Astrocyte of the hippocampus (primary cell): ENCODE results near the gene OIP5.
"Not testable (repeated sequence)": the region's sequence is repeated elsewhere in the genome, so short reads cannot be mapped to it uniquely, and the experiment has no call there.

Experiments
- DNase-seq: peaks from one replicate; pipeline ENCODE4 v3.0.0; 2011; ENCODE audit warnings: low read depth, low spot score

The OIP5 gene

DNA sequence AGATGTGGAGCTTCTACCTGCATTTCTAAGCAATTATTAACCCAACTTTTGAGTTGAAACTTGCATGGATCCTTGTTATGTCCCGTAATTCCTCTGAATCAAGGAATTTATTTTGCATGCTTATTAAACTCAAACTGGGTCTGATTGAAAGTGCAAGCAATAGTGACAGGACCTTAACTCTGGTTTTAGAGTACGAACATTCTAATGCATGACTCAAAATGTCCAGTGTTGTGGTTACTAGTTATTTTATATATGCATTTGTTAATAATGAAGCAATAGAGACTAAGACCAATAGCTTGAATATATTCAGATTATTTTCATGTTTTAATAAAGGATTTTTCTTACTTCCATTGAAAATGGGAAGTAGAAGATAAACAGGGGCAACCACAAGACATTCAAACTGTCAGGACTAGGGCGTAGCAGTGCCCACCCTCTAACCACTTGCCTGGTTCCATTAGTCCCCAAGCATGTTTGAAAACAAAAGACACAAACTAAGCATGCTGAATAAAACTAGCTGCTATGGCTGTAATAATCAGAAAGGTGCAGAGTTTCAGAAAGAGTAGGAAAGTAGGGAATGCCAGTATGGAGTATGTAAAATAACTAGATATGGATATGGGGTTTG is 28.1 kb downstream of the OIP5 start:
- DNase-seq, result no peak

DNA sequence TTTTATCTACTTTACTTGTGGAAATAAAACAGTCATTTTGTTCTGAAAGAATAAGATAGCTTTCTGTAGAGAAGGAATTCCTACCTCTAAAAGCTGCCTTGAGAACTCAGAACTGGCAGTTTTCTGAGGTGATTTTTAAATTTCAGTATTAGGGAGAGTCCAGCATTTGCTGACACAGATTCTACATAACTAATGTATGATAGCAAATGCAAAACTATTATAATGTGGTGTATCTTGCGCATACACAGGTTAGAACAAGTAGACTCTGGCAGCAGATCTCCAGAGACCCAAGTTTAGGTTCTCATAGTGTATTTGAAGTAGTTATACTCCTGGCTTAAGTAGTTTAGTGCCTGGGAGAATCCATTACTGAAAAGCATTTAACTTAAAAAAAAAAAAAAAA is 30.8 kb downstream of the OIP5 start:
- no peak for DNase-seq

- not testable (repeated sequence) for DNase-seq
Measured at GRCh38 chr15:41301139-41301538, 31.3 kb downstream of the OIP5 start.

DNA sequence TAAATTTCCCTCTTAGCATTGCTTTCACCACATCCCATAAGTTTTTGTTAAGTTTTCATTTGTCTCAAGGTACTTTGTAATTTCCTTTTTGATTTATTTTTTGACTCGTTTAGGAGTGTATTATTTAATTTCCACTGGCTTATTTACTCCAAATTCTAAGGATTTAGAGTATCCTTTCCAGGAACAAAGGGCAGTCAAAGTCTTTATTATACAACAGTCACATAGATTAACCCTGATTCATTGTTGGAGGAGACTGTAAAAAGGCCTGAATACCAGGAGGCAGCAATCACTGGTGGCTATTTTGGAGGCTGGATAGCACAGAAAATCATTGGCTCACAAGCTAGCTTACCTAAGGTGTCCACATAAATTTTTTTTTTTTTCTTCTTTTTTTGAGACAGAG is 39.9 kb downstream of the OIP5 start:
- DNase-seq, result no peak

- DNase-seq, result no peak
Measured at GRCh38 chr15:41291065-41291631, 41.2 kb downstream of the OIP5 start.

- no peak for DNase-seq
Measured at GRCh38 chr15:41289953-41290352, 42.4 kb downstream of the OIP5 start.

DNA sequence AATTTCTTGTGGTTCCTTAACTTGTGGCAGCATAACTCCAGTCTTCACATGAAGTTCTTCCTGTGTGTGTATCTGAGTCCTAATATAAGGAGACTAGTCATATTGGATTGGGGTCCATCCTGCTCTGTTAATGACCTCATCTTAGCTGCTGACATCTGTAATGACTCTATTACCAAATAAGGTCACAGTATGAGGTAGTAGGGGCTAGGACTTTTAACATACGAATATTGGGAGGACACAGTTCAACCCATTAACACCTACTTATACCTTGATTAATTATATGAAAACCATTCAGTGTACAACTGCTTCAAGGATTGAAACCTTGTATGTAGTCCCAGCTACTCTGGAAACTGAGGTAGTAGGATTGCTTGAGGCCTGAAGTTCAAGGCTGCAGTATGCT is 43.9 kb downstream of the OIP5 start:
- no peak for DNase-seq

DNA sequence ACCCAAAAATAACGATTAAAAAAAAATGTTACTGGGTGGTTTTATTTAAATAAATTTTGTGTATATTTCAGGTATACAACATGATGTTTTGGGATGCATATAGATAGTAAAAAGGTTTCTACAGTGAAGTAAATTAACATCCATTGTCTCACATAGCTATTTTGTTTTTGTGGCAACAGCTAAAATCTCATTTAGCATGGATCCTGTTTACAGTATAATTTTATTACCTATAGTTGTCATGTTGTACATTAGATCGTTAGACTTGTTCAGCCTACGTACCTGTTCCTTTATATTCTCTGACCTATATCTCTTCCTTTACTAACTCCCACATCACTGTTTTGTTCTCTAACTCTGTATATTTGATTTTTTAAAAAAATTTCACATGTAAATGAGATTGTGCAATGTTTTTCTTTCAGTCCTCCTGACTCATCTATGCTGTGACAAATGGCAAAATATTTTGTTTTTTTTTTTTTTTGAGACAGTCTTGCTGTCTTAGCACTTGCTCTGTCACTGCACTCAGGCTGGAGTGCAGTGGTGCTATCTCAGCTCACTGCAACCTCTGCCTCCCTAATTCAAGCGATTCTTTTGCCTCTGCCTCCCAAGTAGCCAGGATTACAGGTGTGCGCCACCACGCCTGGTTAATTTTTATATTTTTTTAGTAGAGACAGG is 45.6 kb downstream of the OIP5 start:
- no peak for DNase-seq

DNA sequence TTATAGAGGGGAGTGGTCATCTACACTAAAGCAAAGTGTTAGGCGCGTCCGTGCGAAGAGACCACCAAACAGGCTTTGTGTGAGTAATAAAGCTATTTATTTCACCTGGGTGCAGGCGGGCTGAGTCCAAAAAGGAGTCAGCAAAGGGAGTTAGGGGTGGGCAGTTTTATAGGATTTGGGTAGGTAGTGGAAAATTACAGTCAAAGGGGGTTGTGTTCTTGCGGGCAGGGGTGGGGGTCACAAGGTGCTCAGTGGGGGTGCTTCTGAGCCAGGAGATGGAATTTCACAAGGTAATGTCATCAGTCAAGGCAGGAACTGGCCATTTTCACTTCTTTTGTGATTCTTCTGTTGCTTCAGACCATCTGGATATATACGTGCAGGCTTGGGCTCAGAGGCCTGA is 47.1 kb downstream of the OIP5 start:
- DNase-seq, result no peak

GRCh38 chr15:41284427-41285177 is 47.8 kb downstream of the OIP5 start:
- peak; percentile 16 for DNase-seq

DNA sequence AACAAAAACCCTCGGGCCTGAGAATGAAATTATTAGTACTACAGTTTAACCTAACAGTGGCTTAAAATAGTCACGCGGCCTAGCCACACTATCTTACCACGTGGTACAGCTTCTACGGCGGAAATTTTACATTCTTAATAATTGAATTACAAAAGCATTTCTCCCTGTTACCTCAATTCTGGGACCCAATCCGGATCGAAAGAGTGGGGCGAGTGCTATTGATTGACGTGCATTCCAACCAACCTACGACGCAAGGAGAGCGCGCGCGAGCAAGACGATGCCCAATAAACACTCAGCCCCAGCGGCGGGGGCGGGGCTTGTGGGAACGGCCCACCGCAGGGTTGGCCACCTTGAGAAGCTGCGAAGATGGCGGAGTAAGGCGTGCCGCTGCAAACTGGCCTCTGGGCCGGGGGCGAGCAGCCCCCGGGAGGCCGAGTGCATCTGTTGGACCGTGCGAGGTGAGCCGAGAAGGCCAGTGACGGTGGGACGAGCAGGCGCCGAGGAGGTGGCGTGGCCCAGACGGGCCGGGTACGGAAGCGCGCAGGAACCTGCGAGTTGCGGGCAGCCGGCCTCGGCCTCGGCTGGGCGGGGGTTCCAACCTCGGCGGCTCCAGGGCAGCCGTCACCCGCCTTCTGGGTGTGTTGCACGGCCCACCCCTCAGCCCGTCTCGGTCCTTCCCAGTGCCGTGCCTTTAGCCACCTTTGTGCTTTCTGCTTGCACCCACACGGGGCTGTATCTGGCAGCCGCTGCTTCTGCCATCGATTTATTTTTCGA is 48.6 kb downstream of the OIP5 start:
- DNase-seq, result peak; percentile 99

DNA sequence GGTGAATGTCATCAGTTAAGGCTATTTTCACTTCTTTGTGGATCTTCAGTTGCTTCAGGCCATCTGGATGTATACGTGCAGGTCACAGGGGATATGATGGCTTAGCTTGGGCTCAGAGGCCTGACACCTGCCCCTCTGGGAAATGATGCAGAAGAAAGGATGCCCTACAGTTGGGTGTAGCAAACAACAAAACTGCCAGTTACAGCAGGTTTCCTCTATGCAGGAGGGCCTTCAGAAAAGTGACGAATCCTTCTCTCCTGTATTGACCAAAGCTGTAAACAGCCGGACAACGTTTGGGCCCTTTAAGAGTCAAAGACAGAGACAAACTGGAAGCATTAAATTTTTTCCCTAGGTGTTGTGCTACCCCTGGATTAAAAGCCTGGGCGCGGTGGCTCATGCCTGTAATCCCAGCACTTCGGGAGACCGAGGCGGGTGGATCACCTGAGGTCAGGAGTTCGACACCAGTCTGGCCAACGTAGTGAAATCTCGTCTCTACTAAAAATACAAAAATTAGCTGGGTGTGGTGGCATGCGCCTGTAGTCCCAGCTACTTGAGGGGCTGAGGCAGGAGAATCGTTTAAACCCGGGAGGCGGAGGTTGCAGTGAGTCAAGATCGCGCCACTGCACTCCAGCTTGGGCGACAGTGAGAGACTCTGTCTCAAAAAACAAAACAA is 49.3 kb downstream of the OIP5 start:
- not testable (repeated sequence) for DNase-seq

GRCh38 chr15:41282436-41282835 is 50.0 kb downstream of the OIP5 start:
- not testable (repeated sequence) for DNase-seq

GRCh38 chr15:41281236-41281635 is 51.2 kb downstream of the OIP5 start:
- DNase-seq, result peak; percentile 76

DNA sequence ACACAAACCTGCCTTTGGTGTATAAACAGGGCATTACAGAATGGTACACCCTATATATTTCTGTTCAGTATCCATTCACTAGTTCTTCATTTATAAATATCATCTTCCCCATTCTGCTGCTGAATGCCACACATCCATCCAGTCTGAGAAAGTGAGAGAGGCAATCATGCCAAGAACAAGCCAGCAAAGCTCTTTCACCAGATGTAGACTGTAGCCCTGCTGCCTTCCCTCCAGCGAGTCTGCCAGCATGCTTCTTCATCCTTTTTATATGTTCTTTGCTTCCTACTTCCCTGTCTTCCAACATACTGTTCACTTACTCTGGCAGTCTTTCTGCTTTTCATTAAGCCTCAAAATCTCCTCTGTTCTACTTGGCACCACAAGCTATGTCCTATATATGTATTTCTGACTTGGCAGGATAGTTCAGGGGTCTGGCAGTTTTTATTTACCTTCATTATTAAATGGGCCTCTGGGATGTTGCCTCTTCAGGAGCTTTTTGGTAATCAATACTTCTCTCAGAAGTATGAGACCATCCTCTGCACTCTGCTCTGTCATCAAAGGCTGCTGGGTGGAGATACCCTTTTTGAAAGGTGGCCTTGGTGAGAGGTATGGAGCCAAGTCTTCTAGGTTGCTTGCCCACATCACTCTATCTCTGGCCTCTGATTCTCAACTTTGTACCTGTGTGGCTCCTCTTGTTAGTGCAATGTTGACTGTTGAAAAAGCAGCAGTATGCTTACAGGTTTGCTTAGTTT is 52.7 kb downstream of the OIP5 start:
- no peak for DNase-seq

DNA sequence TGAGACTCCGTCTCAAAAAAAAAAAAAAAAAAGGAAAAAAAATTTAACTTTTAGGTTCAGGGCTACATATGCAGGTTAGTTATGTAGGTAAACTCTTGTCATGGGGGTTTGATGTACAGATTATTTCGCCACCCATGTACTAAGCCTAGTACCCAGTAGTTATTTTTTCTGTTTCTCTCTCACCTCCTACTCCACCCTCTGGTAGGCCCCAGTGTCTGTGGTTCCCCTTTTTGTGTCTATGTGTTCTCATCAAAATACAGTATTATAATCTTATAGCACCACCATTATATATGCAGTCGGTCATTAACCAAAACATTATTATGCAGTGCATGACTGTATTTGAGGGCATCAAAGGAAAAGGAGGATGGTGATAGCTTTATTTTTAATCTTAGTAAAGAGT is 54.1 kb downstream of the OIP5 start:
- no peak for DNase-seq

DNA sequence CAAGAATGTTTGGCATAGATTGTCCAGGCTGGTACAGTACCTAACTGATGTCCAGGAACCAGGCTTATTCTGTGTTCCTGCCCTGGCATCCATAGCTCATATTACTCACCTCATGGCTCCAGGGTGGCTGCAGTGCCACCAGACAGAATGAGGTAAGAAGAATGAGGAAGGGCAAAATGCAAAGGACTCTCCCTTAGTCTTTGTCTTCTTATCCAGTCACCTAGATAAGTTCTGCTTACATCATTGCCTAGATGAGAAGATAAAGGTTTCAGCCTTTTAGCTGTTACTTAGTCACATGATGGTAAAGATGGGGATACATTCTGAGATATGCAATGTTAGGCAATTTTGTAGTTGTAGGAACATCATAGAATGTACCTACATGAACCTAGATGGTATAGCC is 55.6 kb downstream of the OIP5 start:
- no peak for DNase-seq

- no peak for DNase-seq
Measured at GRCh38 chr15:41269887-41270286, 62.5 kb downstream of the OIP5 start.

DNA sequence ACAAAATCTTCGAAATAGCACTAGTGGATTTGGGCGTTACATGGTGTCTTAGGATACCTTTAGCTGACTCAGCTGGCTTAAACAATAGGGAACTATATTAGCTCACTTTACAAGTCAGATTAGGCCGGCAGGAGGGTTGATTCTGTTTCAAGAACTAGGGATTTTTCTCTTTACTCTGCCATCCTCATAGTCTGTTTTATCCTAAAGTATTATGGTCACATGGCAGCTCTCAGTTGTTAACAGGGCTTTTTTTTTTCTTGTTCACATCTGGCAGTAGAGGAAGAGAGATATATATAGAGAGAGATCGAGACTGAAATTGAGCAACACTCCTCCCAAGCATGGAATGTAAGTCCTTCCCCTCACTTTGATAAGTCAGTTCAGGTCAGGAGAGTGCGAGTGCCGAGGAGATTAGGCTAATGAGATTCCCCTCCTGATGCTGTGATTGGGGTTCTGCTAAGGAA is 68.5 kb downstream of the OIP5 start:
- DNase-seq, result no peak

- no peak for DNase-seq
Measured at GRCh38 chr15:41262571-41262970, 69.8 kb downstream of the OIP5 start.
